GM23338 (cell line): ENCODE results near the gene SIPA1.

Experiments
- CREB1 ChIP-seq: fragments of 250-450 bp; sonication (Bioruptor Pico); IDR thresholded peaks from 2 replicates; pipeline ENCODE4 v1.5.0; 2020; ENCODE audit warnings: low read depth, mild to moderate bottlenecking, moderate library complexity
- CTCF ChIP-seq, 2 experiments: fragments of 200-600 bp in 1 of 2; sonication (generic) in 1 of 2; conservative IDR thresholded peaks; 2 replicates each; pipeline versions ENCODE4 v1.5.1 to v1.6.1; 2016 to 2017; ENCODE audit warnings: antibody characterized with exemption in 2 of 2, low read depth in 2 of 2, mild to moderate bottlenecking in 2 of 2, moderate library complexity in 1 of 2
- ETS1 ChIP-seq: IDR thresholded peaks from 2 replicates; pipeline ENCODE4 v1.6.1; 2016; ENCODE audit warnings: antibody characterized with exemption
- EZH2 ChIP-seq: fragments of 200-600 bp; sonication (generic); IDR thresholded peaks from one replicate; pipeline ENCODE4 v1.8.0; 2017; ENCODE audit warnings: antibody characterized with exemption, mild to moderate bottlenecking, low read depth; ENCODE audit not compliant: unreplicated experiment
- EZH2phosphoT487 ChIP-seq: fragments of 200-600 bp; sonication (generic); IDR thresholded peaks from one replicate; pipeline ENCODE4 v1.8.1; 2018; ENCODE audit warnings: antibody characterized with exemption; ENCODE audit not compliant: unreplicated experiment
- JUNB ChIP-seq: IDR thresholded peaks from one replicate; pipeline ENCODE4 v1.6.1; 2016; ENCODE audit warnings: antibody characterized with exemption; ENCODE audit not compliant: unreplicated experiment
- NANOG ChIP-seq: IDR thresholded peaks from 2 replicates; pipeline ENCODE4 v1.6.1; 2016; ENCODE audit warnings: antibody characterized with exemption, borderline replicate concordance
- POLR2AphosphoS5 ChIP-seq: IDR thresholded peaks from 2 replicates; pipeline ENCODE4 v1.6.1; 2016; ENCODE audit warnings: antibody characterized with exemption, low read depth
- REST ChIP-seq: IDR thresholded peaks from one replicate; pipeline ENCODE4 v1.6.1; 2018; ENCODE audit warnings: antibody characterized with exemption; ENCODE audit not compliant: unreplicated experiment
- STAT1 ChIP-seq: IDR thresholded peaks from one replicate; pipeline ENCODE4 v1.6.1; 2016; ENCODE audit warnings: antibody characterized with exemption; ENCODE audit not compliant: unreplicated experiment
- ZNF114 ChIP-seq: fragments of 250-450 bp; sonication (Bioruptor Pico); IDR thresholded peaks from 2 replicates; pipeline ENCODE4 v1.5.0; 2020; ENCODE audit warnings: mild to moderate bottlenecking, moderate library complexity
- ZNF331 ChIP-seq: fragments of 250-450 bp; sonication (Bioruptor Pico); IDR thresholded peaks from 2 replicates; pipeline ENCODE4 v1.5.0; 2020; ENCODE audit warnings: low read depth, mild to moderate bottlenecking, moderate library complexity

DNA sequence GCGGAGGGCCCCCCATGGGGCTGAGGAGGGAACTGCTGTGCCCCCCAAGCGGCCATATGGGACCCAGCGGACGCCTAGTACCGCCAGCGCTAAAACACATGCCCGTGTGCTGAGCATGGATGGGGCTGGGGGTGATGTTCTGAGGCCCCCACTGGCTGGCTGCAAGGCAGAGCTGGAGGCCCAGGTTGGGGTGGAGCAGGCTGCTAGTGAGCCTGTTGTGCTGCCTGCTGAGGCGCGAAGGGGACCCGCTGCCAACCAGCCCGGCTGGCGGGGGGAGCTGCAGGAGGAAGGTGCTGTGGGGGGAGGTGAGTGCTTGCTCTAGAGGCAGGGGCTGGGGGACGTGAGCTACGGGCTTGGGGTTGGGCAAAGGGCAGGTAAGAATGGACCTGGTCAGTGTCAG is 19.1 kb upstream of the SIPA1 start:
- TF ChIP-seq POLR2AphosphoS5 (no peak), CTCF (conservative IDR thresholded peaks at IDR 0.05; ENCODE audit: low read depth in 2 of 2) (no peak), EZH2 (no peak), EZH2phosphoT487 (no peak), JUNB (no peak), REST (no peak), ETS1 (no peak), ZNF331 (CRISPR knock-in tag) (no peak), CREB1 (CRISPR knock-in tag) (no peak), STAT1 (no peak), NANOG (no peak), ZNF114 (CRISPR knock-in tag) (no peak)
